ENCODE data around the gene BTBD6.

The BTBD6 gene

GRCh38 chr14:105260959-105261358, 12.6 kb downstream of the BTBD6 start:
- H3K4me3 ChIP-seq (ENCODE audit: low read depth, low read length), result no peak overlapping the region
- in situ Hi-C loops (cut with HindIII; ENCODE audit: low sequenced_read_pairs), result no loop called here
- DNase-seq (ENCODE audit: low read depth), result no peak
- TF ChIP-seq CTCF (IDR thresholded peaks at IDR 0.05; ENCODE audit: low read depth, low read length, missing control alignments), result no peak

GRCh38 chr14:105261781-105262180, 13.4 kb downstream of the BTBD6 start:
- no peak for TF ChIP-seq CTCF (IDR thresholded peaks at IDR 0.05; ENCODE audit: low read depth, low read length, missing control alignments)
- in situ Hi-C loops (cut with HindIII; ENCODE audit: low sequenced_read_pairs), result no loop called here
- H3K4me3 ChIP-seq (ENCODE audit: low read depth, low read length), result no peak overlapping the region
- no peak for DNase-seq (ENCODE audit: low read depth)

- H3K4me3 ChIP-seq (ENCODE audit: low read depth, low read length), result no peak overlapping the region
- no peak for TF ChIP-seq CTCF (IDR thresholded peaks at IDR 0.05; ENCODE audit: low read depth, low read length, missing control alignments)
- no peak for DNase-seq (ENCODE audit: low read depth)
- in situ Hi-C loops (cut with HindIII; ENCODE audit: low sequenced_read_pairs), result no loop called here
These were observed 19.7 kb downstream of the BTBD6 start for GRCh38 chr14:105267820-105268548.

- no peak for TF ChIP-seq CTCF (IDR thresholded peaks at IDR 0.05; ENCODE audit: low read depth, low read length, missing control alignments)
- DNase-seq (ENCODE audit: low read depth), result no peak
- in situ Hi-C loops (cut with HindIII; ENCODE audit: low sequenced_read_pairs), result no loop called here
- H3K4me3 ChIP-seq (ENCODE audit: low read depth, low read length), result no peak overlapping the region
These were observed 20.5 kb downstream of the BTBD6 start for GRCh38 chr14:105268736-105269354.

- in situ Hi-C loops (cut with HindIII; ENCODE audit: low sequenced_read_pairs), result no loop called here
- no peak overlapping the region for H3K4me3 ChIP-seq (ENCODE audit: low read depth, low read length)
- no peak for TF ChIP-seq CTCF (IDR thresholded peaks at IDR 0.05; ENCODE audit: low read depth, low read length, missing control alignments)
- no peak for DNase-seq (ENCODE audit: low read depth)
These were observed 21.1 kb downstream of the BTBD6 start for GRCh38 chr14:105269405-105269804.

GRCh38 chr14:105271224-105271890, 23.0 kb downstream of the BTBD6 start:
- DNase-seq (ENCODE audit: low read depth), result no peak
- TF ChIP-seq CTCF (IDR thresholded peaks at IDR 0.05; ENCODE audit: low read depth, low read length, missing control alignments), result no peak
- in situ Hi-C loops (cut with HindIII; ENCODE audit: low sequenced_read_pairs), result no loop called here
- no peak overlapping the region for H3K4me3 ChIP-seq (ENCODE audit: low read depth, low read length)
